WTC11 (cell line): Measurements from ENCODE around the gene ZNF747.

Experiments
- FOXP1 ChIP-seq: sonication (generic); formaldehyde crosslinking; IDR thresholded peaks from 2 replicates; pipeline ENCODE4 v1.8.0; 2022; ENCODE audit warnings: missing genetic modification reagents, mild to moderate bottlenecking, moderate library complexity, borderline replicate concordance
- SMAD3 ChIP-seq: sonication (generic); formaldehyde crosslinking; IDR thresholded peaks from 2 replicates; pipeline ENCODE4 v1.8.0; 2022; ENCODE audit warnings: missing genetic modification reagents, mild to moderate bottlenecking, borderline replicate concordance
- SMAD4 ChIP-seq: sonication (generic); formaldehyde crosslinking; IDR thresholded peaks from 2 replicates; pipeline ENCODE4 v1.8.0; 2022; ENCODE audit warnings: mild to moderate bottlenecking, missing genetic modification reagents
- TF ChIP-seq, protein P1 (sequence below): fragments of 200-600 bp; IDR thresholded peaks from 2 replicates; pipeline ENCODE4 v1.8.0; 2022; ENCODE audit warnings: antibody characterized with exemption

DNA sequence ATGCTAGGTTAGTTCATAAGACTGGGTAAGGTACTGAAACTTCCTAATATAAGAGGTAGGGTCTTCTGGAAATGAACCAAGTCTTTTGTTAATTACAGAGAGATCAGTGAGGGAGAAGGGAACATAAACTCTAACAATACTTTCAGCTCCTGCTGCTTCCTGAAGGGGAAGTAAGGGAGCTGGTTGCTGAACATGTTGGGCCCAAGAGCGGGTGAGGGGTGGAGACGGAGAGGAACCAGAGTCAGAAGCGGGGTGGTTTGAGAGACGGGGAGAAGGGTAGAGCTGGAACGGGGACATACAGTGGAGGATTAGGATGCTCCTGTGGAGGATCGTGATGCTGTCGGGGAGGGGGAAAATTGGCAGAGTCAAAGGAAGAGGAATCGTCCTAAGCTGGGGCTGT is 11.5 kb upstream of the ZNF747 start:
- TF ChIP-seq, protein P1, sequence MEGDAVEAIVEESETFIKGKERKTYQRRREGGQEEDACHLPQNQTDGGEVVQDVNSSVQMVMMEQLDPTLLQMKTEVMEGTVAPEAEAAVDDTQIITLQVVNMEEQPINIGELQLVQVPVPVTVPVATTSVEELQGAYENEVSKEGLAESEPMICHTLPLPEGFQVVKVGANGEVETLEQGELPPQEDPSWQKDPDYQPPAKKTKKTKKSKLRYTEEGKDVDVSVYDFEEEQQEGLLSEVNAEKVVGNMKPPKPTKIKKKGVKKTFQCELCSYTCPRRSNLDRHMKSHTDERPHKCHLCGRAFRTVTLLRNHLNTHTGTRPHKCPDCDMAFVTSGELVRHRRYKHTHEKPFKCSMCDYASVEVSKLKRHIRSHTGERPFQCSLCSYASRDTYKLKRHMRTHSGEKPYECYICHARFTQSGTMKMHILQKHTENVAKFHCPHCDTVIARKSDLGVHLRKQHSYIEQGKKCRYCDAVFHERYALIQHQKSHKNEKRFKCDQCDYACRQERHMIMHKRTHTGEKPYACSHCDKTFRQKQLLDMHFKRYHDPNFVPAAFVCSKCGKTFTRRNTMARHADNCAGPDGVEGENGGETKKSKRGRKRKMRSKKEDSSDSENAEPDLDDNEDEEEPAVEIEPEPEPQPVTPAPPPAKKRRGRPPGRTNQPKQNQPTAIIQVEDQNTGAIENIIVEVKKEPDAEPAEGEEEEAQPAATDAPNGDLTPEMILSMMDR = no peak
- no peak for TF ChIP-seq SMAD4
- no peak for TF ChIP-seq FOXP1 (CRISPR knock-in tag)
- TF ChIP-seq SMAD3 (CRISPR knock-in tag) = no peak
